HTR-8/SVneo (cell line): ENCODE measurements around the gene ADCY4.
"Not testable (repeated sequence)": the region's sequence is repeated elsewhere in the genome, so short reads cannot be mapped to it uniquely, and the experiment has no call there.

Source experiments
- DNase-seq: peaks from one replicate; pipeline ENCODE4 v3.0.0; 2011; ENCODE audit warnings: low spot score, mixed read lengths; ENCODE audit not compliant: insufficient read length
- FAIRE-seq: peaks from 2 replicates; lab custom pipeline; 2011; peaks lifted over from hg19 to GRCh38; lab: Jason Lieb, UNC

Gene ADCY4

GRCh38 chr14:24334431-24335291, at the start of gene ADCY4:
TSS of gene ADCY4 (minus strand) at chr14:24335071. CDS start at chr14:24334652, 419 bp downstream.
- no peak for DNase-seq
- no peak for FAIRE-seq

GRCh38 chr14:24384169-24384568, 49.3 kb upstream of the ADCY4 start:
- FAIRE-seq = no peak

GRCh38 chr14:24382064-24382371, 47.1 kb upstream of the ADCY4 start:
- no peak for FAIRE-seq
- DNase-seq = no peak

More at GRCh38 chr14:24384169-24384568, 49.3 kb upstream of the ADCY4 start:
- DNase-seq = no peak

GRCh38 chr14:24381363-24382063, 46.6 kb upstream of the ADCY4 start:
- DNase-seq (no peak), FAIRE-seq (no peak)

GRCh38 chr14:24379907-24380730, 45.2 kb upstream of the ADCY4 start:
- FAIRE-seq (no peak), DNase-seq (no peak)

GRCh38 chr14:24378981-24379906, 44.4 kb upstream of the ADCY4 start:
- no peak for FAIRE-seq
- DNase-seq = no peak

- DNase-seq (no peak), FAIRE-seq (no peak)
These were observed 43.5 kb upstream of the ADCY4 start for GRCh38 chr14:24378327-24378726.

GRCh38 chr14:24377657-24378056, 42.8 kb upstream of the ADCY4 start:
- no peak for DNase-seq

GRCh38 chr14:24377126-24377525, 42.3 kb upstream of the ADCY4 start:
- FAIRE-seq = no peak
- DNase-seq = no peak

More at GRCh38 chr14:24377657-24378056, 42.8 kb upstream of the ADCY4 start:
- no peak for FAIRE-seq

- DNase-seq = no peak
These were observed 41.7 kb upstream of the ADCY4 start for GRCh38 chr14:24376448-24377070.

GRCh38 chr14:24372701-24373416, 38.0 kb upstream of the ADCY4 start:
- no peak for DNase-seq
- no peak for FAIRE-seq

More at GRCh38 chr14:24376448-24377070, 41.7 kb upstream of the ADCY4 start:
- FAIRE-seq = no peak

GRCh38 chr14:24371605-24372004, 36.7 kb upstream of the ADCY4 start:
- not testable (repeated sequence) for FAIRE-seq

GRCh38 chr14:24370748-24371147, 35.9 kb upstream of the ADCY4 start:
- no peak for FAIRE-seq
- DNase-seq = no peak

More at GRCh38 chr14:24371605-24372004, 36.7 kb upstream of the ADCY4 start:
- DNase-seq = not testable (repeated sequence)

GRCh38 chr14:24369907-24370687, 35.2 kb upstream of the ADCY4 start:
- FAIRE-seq (no peak), DNase-seq (no peak)

- FAIRE-seq = no peak
- no peak for DNase-seq
These were observed 34.6 kb upstream of the ADCY4 start for GRCh38 chr14:24369463-24369862.

GRCh38 chr14:24368562-24369252, 33.8 kb upstream of the ADCY4 start:
- peak; percentile 14 for DNase-seq
- no peak for FAIRE-seq

- DNase-seq (no peak), FAIRE-seq (no peak)
These were observed 33.3 kb upstream of the ADCY4 start for GRCh38 chr14:24368212-24368561.
